Adrenal gland (tissue), 12 donors: ENCODE results near the gene FBLN7. TPM values are rescaled to one million over a fixed set of nuclear protein-coding genes. Genes with fewer than 3 reads are reported as not detected.

Experiments used
- DNase-seq, 7 donors: peaks; one replicate each; pipeline ENCODE4 v3.0.0-alpha.2; 2019 to 2020
- H3K27ac ChIP-seq, 5 donors: fragments of 200-600 bp; sonication (generic) in 4 of 5; 1 replicate in 3 of 5; 2 replicates in 2 of 5; pipeline versions ENCODE4 v1.5.1 to v1.8.0; 2016 to 2020; ENCODE audit warnings: mild to moderate bottlenecking in 1 of 5
- H3K27me3 ChIP-seq: fragments of 200-600 bp; 2 replicates; pipeline ENCODE4 v1.8.0; 2021
- H3K36me3 ChIP-seq, 2 donors: fragments of 200-600 bp; replicated peaks in 1 of 2; 1 replicate in 1 of 2; 2 replicates in 1 of 2; pipeline versions ENCODE4 v1.5.1 to v1.8.0; 2018 to 2022
- H3K4me1 ChIP-seq, 2 donors: fragments of 200-600 bp; replicated peaks in 1 of 2; 1 replicate in 1 of 2; 2 replicates in 1 of 2; pipeline versions ENCODE4 v1.5.1 to v1.8.0; 2018 to 2021
- H3K4me3 ChIP-seq, 4 donors: fragments of 200-600 bp; sonication (generic) in 3 of 4; one replicate each; pipeline ENCODE4 v1.5.1; 2016 to 2018
- H3K9me3 ChIP-seq, 3 donors: fragments of 200-600 bp; sonication (generic) in 1 of 3; replicated peaks in 1 of 3; 1 replicate in 2 of 3; 2 replicates in 1 of 3; pipeline versions ENCODE4 v1.5.1 to v1.8.0; 2016 to 2021
- CTCF ChIP-seq, 6 experiments: fragments of 450-650 bp in 4 of 6; fragments of 200-600 bp in 2 of 6; sonication (generic) in 1 of 6; IDR thresholded peaks; 1 replicate in 5 of 6; 2 replicates in 1 of 6; pipeline versions ENCODE4 v1.5.1 to v1.8.0; 2016 to 2021; ENCODE audit warnings: antibody characterized with exemption in 6 of 6, mild to moderate bottlenecking in 2 of 6, moderate library complexity in 1 of 6
- POLR2A ChIP-seq, 2 donors: fragments of 450-650 bp; IDR thresholded peaks; one replicate each; pipeline ENCODE4 v1.6.1; 2017; ENCODE audit warnings: antibody characterized with exemption in 2 of 2, mild to moderate bottlenecking in 2 of 2, moderate library complexity in 1 of 2
- WGBS, 4 donors: extraction: QIAGEN DNeasy Blood & Tissue Kit in 2 of 4; methylation state at CpG; one replicate each; pipeline versions ENCODE4 v1.1.5 to v1.1.7; 2013 to 2017; 5-methylcytosine and 5-hydroxymethylcytosine counted together
- intact Hi-C, 2 donors: fragments of 100-400 bp; cut with DNase I; formaldehyde crosslinking; loops; one replicate each; pipeline versions ENCODE4 v1.14.1 to v1.15.0; 2022 to 2023
- polyA plus RNA-seq, 3 donors: library from polyadenylated mRNA; stranded (reverse); fragments of 200-250 nt in 2 of 3; fragments of 350-450 nt in 1 of 3; fragmentation: Illumina TruSeq in 1 of 3; extraction: RNeasy Lipid Tissue Mini Kit (QIAGEN cat#74804) in 1 of 3; gene quantifications; one replicate each; pipeline ENCODE4 v1.2.3, GENCODE V29; 2013 to 2014
- total RNA-seq, 9 donors: library from RNA; depleted of rRNA in 4 of 9; stranded (reverse); fragments of >200 nt in 4 of 9; fragments of 120-200 nt in 1 of 9; fragmentation: NEBNext Ultra II Directional in 1 of 9; extraction: Animal tissue kit (Norgen Biotek cat#: 25700) in 1 of 9; gene quantifications; one replicate each; pipeline versions ENCODE4 v1.1.0 to v1.2.4, GENCODE V29; 2013 to 2023
- donor health status: healthy with polysubstance abuse.
- donor health status: Bipolar disorder and iron deficiency.
- donor health status: DM: yes; HTN: yes; CAD: no.
- donor health status: DM: no; HTN: no; CAD: no.
- donor health status: DM: no; HTN: no; CAD: no.
- donor health status: DM: yes; HTN: yes; CAD: no.

FBLN7 gene
- total and polyA plus RNA-seq, 12 donors, result 0.50 to 12.6 (median 6.4) TPM

- intact Hi-C loops, result no loop called here
- DNase-seq, result peak in 1 of 7 donors; percentile 17
- H3K27me3 ChIP-seq, result no peaks in the 10 kb centered on the region
- WGBS, 4 donors, result 96 to 98% (median 97%) methylated on average over 31 of the region's 31 CpGs
- TF ChIP-seq CTCF (IDR thresholded peaks at IDR 0.05) (no peak), POLR2A (IDR thresholded peaks at IDR 0.05) (no peak)
- H3K36me3 ChIP-seq, result no peaks in the 10 kb centered on the region
- no peak overlapping the region for H3K4me3 ChIP-seq
- no peaks in the 10 kb centered on the region for H3K4me1 ChIP-seq
- H3K9me3 ChIP-seq, result no peaks in the 10 kb centered on the region
- H3K27ac ChIP-seq, result no peak overlapping the region
Observed at GRCh38 chr2:112159454-112159921, 21.3 kb downstream of the FBLN7 start.

- intact Hi-C loops, result no loop called here
- peak in 1 of 7 donors; percentile 6 for DNase-seq
Observed at GRCh38 chr2:112160283-112161250, 22.4 kb downstream of the FBLN7 start.

GRCh38 chr2:112161431-112162145 lies 23.4 kb downstream of the FBLN7 start:
- Histone ChIP-seq H3K27ac (no peak overlapping the region), H3K9me3 (no peaks in the 10 kb centered on the region), H3K4me1 (no peaks in the 10 kb centered on the region), H3K4me3 (no peak overlapping the region), H3K27me3 (no peaks in the 10 kb centered on the region), H3K36me3 (no peaks in the 10 kb centered on the region)
- 95 to 100% (median 96%) methylated on average over 6 to 9 of the region's 9 CpGs for WGBS, 4 donors
- peak in 1 of 7 donors; percentile 6 for DNase-seq
- intact Hi-C loops, result no loop called here
- TF ChIP-seq CTCF (IDR thresholded peaks at IDR 0.05), result no peak
- TF ChIP-seq POLR2A (IDR thresholded peaks at IDR 0.05), result no peak

More at GRCh38 chr2:112160283-112161250, 22.4 kb downstream of the FBLN7 start:
- Histone ChIP-seq H3K9me3 (no peaks in the 10 kb centered on the region), H3K4me1 (no peaks in the 10 kb centered on the region), H3K36me3 (no peaks in the 10 kb centered on the region), H3K27me3 (no peaks in the 10 kb centered on the region), H3K4me3 (no peak overlapping the region), H3K27ac (no peak overlapping the region)
- 75 to 88% (median 79%) methylated on average over 38 to 50 of the region's 52 CpGs for WGBS, 4 donors
- TF ChIP-seq POLR2A (IDR thresholded peaks at IDR 0.05), result no peak
- no peak for TF ChIP-seq CTCF (IDR thresholded peaks at IDR 0.05)

- no peaks in the 10 kb centered on the region for H3K27me3 ChIP-seq
- TF ChIP-seq POLR2A (IDR thresholded peaks at IDR 0.05) (no peak), CTCF (IDR thresholded peaks at IDR 0.05) (no peak)
- intact Hi-C loops, result no loop called here
- H3K36me3 ChIP-seq, result no peaks in the 10 kb centered on the region
- no peaks in the 10 kb centered on the region for H3K9me3 ChIP-seq
- peak in 1 of 7 donors; percentile 1 for DNase-seq
- H3K4me3 ChIP-seq, result no peak overlapping the region
- H3K27ac ChIP-seq, result no peak overlapping the region
- 91 to 97% (median 93%) methylated on average over 6 of the region's 6 CpGs for WGBS, 4 donors
- H3K4me1 ChIP-seq, result no peaks in the 10 kb centered on the region
Observed at GRCh38 chr2:112162341-112162740, 24.2 kb downstream of the FBLN7 start.
